MV-4-11 (cell line): Measurements from ENCODE around the gene FOXN3.
A peak's percentile ranks its signal among the peaks of the same experiment; 100 is the strongest.

Experiments
- DNase-seq: peaks from one replicate; lab custom pipeline; 2025; lab: John Stamatoyannopoulos, UW

Gene FOXN3

DNA sequence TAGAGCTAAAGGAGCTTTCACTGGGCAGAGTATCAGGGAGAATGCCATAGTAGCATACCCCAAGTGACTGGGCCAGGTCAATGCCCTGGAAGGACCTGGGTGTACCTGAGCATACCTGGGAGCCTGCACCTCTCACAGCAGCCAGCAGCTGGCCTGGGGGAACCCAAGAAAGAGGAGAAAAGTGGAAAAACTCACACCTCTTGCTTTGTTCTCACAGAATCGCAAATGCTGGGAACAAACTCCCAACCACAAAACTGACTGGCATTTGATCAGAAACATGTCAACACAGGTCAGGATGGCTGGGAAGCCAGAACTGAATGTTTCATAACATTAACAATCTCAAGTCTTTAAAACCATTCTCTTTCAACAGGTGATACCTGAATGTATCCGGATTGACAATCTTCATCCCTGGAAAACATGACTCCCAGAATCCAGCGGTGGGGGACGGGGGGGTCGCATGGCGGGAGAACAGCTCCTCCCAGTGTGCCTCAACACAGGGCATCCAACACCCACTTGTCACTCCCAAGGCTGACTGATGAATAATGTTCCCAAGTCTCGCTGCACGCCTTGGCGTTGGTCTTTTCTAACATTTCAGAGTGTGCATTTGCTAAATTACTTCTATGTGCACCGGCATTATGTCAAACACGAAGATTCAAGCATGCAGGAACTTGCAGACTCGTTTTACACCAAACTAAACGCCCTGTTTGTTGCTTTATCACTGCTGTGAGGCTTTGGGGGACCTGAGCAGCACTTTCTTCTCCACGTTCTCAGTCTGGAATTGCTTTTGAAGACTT, 7.9 kb downstream of the FOXN3 start:
- no peak for DNase-seq

DNA sequence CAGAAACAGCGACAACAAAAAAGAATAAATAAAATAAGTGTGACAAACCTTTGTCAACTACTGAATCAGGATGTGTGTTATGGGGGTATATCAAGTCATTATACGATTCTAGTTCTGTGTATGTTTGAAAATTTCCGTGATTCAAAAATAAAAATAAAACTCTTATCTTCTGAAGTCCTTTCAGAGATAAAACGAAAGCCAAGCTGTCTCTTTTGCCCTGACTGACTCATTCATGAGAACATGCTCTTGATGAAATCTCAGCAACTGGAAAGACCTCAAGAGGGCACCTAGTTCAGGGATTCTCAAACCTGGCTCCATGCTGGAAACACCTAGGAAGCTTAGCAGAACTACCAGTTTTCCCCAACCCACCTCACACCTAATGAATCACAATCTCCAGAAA, 9.2 kb downstream of the FOXN3 start:
- DNase-seq = no peak

DNA sequence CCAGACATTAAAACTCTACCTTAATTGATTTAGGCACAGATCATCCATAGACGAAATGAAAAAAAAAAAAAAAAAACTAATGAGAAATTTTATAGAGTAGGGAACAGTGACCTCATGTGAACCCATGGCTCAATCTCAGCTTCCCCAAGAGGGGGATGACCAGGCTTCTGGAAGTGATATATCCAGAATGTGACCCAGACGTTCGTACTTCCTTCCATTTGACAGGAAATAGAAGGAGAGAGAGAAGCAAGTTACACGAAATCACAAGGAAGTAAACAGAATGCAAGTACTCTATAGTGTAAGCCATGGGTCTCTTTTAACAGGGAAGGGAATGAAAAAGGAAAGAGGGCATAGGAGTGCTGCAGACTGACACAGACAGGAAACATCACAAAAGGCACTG, 10.1 kb downstream of the FOXN3 start:
- DNase-seq = no peak

DNA sequence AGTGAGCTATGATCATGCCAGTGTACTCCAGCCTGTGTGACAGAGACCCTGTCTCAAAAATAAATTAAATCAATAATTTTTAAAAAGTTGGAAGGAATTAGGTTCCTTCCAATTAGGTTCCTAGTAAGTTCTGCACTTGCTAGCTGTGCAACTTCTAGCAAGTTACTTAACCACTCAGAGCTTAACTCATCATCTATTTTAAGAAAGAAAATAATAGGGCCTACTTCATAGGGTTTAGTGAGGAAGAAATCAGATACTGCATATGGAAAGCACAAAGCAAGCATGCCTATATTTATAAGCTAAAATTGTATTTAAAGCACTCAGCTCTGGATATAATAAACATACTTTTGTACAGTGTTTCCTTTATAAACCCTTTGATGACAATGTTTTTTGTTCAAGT, 10.7 kb downstream of the FOXN3 start:
- DNase-seq = no peak

- no peak for DNase-seq
These were observed 11.3 kb downstream of the FOXN3 start for GRCh38 chr14:89405712-89406111.

GRCh38 chr14:89402363-89402762, 14.7 kb downstream of the FOXN3 start:
- DNase-seq = no peak

- no peak for DNase-seq
These were observed 15.3 kb downstream of the FOXN3 start for GRCh38 chr14:89401761-89402160.

DNA sequence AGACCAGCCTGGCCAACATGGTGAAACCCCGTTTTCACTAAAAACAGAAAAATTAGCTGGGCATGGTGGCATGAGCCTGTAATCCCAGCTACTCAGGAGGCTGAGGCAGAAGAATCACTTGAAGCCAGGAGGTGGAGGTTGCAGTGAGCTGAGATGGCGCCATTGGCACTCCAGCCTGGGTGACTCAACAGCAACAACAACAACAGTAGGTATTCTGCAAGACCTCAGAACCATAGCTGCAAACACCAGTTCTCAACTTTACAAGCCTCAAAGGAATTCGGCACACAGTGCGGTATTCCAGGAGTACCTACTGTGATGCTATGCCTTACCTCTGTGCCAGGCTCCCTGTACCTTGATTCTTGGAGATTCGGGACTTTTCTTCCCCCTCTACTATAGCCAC, 15.8 kb downstream of the FOXN3 start:
- no peak for DNase-seq

GRCh38 chr14:89400529-89400928, 16.5 kb downstream of the FOXN3 start:
- DNase-seq = no peak

DNA sequence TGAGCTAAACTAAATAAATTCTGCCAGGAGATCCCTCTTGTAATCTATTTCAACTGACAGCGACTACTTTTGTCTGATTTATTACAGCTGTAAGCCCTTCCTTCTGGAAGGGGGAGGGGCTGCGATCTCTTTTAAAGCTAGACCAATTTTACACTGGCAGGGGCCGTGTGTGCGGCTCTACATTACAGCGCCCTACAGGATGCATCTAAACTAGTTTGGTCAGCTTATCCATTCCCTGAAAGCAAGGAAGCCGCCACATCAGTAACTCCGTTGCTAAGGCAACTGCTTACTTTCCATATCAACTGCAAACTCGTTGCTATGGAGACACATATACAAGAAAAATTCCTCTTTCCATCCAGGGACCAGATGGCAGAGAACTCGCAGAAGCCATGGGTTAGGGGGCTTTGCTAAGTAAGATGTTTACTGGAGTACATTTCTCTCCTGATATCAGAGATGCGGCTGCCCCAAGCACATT, 17.4 kb downstream of the FOXN3 start:
- peak; percentile 61 for DNase-seq

- DNase-seq = no peak
These were observed 17.9 kb downstream of the FOXN3 start for GRCh38 chr14:89399157-89399556.

DNA sequence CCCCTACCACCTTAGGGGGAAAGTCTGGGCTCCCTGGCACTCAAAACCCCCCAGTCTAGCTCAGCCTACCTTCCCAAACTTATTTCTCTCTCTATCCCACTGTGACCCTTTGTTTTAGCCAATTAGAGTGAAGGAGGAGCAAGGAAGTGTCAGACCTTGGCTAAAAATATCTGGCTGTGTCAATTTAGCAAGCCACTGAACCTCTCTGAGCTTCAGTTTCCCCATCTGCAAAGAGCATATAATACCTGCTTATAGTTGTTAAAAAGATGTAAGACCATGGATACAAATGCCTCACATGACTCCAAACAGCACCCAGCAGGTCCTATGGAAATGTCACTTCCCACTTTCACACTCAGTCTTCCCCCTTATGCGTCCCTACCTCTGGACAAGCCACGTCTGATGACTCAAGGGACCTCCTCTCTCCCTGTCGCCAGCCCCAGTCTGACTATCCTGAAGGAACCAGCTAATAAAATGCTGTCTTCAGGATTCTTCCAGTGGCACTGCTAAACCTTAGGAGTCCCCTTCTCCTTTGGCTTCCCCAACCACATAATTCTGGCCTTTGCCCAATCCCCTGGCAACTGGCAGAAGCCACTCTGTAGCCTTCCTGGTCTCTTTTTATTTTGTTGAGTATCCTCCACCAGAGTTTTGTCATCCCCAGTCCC, 19.3 kb downstream of the FOXN3 start:
- peak; percentile 53 for DNase-seq

GRCh38 chr14:89394972-89395371, 22.1 kb downstream of the FOXN3 start:
- DNase-seq = no peak

- peak; percentile 34 for DNase-seq
These were observed 23.7 kb downstream of the FOXN3 start for GRCh38 chr14:89393222-89393745.

GRCh38 chr14:89392181-89392580, 24.9 kb downstream of the FOXN3 start:
- no peak for DNase-seq

DNA sequence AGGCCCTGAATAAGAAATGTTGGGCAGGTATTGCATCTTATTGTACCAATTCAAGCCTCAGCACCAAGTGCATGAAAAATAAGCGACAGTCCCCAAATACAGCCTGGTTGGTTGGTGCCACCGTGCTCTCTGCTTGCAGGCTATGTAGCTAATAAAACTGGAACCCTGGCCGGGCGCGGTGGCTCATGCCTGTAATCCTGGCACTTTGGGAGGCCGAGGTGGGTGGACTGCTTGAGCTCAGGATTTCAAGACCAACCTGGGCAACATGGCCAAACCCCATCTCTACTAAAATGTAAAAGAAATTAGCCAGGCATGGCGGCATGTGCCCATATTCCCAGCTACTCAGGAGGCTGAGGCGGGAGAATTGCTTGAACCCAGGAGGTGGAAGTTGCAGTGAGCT, 25.5 kb downstream of the FOXN3 start:
- no peak for DNase-seq

DNA sequence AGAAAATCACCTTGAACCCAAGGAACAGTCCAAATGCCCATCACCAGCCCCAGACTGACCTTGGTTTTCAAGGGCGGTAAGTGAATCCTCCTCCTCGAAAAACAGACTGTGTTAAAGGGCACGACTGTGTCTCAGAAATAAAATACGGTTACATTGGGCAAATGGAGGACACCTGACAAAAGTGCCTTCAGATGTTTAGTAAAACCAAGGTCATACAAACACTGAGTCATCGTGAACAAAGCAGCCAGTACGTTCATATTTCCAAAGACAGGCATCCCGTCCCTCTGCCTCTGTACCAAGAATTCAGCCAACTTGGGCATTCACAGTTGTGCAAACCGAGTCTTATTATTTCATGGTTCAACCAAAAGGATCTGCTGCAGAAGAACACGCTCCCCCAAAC, 25.9 kb downstream of the FOXN3 start:
- no peak for DNase-seq

DNA sequence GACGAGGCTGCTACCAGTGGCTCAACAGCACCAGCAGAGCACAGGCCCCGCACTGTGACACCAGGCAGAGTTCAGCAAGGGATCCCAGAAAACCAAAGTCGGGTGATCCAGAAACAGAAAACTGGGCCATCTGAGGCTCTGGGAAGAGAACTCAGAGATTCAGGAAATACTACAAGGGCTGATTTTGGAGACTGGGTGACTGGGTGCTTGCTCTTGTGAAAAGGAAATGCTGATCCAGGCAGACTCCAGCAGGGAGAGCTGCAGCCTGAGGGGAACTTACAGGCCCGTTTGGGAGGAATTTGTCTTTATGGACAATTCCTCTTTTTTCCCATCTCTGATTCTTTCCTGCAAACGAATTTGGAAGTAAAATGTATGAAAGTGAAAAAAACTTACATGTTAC, 28.2 kb downstream of the FOXN3 start:
- no peak for DNase-seq

DNA sequence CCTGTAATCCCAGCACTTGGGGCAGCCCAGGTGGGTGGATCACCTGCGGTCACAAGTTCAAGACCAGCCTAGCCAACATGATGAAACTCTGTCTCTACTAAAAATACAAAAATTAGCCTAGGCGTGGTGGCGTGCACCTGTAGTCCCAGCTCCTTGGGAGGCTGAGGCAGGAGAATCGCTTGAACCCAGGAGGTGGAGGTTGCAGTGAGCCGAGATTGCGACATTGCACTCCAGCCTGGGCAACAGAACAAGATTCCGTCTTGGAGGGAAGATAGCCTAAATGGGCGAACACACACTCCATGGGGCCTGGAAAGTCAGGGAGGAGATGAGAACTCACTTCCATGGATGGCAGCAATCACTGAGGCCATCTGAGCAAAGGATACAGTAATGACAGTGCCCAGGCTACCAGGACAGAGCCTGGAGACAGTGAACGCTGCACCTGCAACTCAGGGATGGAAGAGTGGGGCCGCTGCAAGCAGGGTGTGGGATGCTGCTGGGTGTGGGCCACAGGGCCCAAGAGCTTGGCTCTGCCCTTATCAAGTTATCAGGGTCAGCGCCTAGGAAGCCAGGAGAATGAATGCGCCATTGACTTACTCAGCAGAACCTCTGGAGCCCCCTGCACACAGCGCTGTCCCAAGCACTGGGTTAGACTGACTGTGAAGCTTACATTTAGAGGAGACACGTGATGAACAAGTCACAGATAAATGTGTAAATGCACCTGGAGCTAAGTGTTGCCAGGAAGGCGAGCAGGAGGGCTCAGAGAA, 28.9 kb downstream of the FOXN3 start:
- DNase-seq = no peak

GRCh38 chr14:89386212-89386886, 30.7 kb downstream of the FOXN3 start:
- DNase-seq = no peak

DNA sequence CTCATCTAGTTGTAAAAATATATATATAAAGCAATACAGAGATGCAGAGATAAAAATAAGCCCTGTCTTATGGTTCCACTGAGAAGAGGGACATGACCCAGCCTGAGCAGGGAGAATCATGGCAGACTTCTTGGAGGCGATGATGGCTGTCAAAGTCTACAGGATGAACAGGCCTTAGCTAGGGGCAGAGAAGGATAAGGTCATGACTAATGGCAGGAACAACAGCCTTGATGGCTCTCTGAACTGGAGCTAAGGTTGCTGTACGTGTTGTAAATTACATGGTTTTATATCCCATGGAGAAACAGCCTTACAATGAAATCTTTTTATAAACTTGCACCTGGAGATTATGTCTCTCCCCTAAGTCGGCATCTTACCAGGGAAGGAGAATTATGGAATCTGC, 32.4 kb downstream of the FOXN3 start:
- DNase-seq = no peak

GRCh38 chr14:89384023-89384422, 33.0 kb downstream of the FOXN3 start:
- DNase-seq = no peak
